GM19023 (cell line): ENCODE results near the gene WBP1L.
"Not testable (repeated sequence)": the region's sequence is repeated elsewhere in the genome, so short reads cannot be mapped to it uniquely, and the experiment has no call there.

Experiments used
- ATAC-seq: cut with Tn5 transposase; IDR thresholded peaks from one replicate; pipeline ENCODE4 v1.9.1; 2021; ENCODE audit warnings: mild to moderate bottlenecking, moderate library complexity; ENCODE audit not compliant: unreplicated experiment

WBP1L gene

GRCh38 chr10:102743588-102744373 lies at the start of gene WBP1L:
Gene WBP1L, plus strand, starts transcription at chr10:102743948. Its CDS starts 106 bp downstream, at chr10:102744054.
- ATAC-seq = peak; percentile 96

GRCh38 chr10:102695401-102695800 lies 48.3 kb upstream of the WBP1L start:
- ATAC-seq = not testable (repeated sequence)

GRCh38 chr10:102696736-102697135 lies 47.0 kb upstream of the WBP1L start:
- ATAC-seq = no peak

DNA sequence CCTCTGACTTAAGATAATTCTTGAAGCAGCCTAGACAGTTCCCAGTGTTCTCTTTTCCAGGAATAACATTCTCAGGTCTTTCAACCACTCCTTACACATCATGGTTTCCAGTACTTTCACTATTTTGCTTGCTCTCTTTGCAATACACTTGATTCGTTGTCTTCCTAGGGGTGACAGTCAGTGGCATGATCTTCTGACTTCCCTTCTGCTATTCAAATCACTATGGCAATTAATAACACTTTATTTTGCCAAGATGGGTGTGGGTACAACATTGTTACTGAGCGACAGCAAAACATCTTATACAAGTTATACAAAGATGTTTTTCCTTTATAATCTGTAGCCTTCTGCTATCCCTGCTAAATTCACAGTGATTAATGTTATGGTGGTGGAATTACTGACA lies 44.9 kb upstream of the WBP1L start:
- ATAC-seq = no peak

DNA sequence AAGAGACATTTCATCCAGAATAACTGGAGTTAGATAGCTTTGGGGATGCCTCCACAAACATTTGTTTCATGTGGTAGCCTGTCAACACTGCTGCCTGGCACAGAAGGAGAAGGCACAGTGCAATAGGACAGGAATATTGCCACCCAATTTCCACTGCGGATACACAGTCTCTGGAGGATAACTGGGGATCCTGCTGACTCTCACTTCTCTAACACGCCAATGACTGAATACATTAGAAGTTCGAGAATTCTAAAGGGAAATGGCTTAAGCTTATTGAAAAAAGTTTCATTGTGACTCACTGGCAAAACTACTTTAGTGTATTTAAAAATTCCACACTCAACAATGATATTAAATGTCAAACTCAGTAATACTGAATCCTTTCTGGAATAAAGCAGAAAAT lies 42.5 kb upstream of the WBP1L start:
- no peak for ATAC-seq

DNA sequence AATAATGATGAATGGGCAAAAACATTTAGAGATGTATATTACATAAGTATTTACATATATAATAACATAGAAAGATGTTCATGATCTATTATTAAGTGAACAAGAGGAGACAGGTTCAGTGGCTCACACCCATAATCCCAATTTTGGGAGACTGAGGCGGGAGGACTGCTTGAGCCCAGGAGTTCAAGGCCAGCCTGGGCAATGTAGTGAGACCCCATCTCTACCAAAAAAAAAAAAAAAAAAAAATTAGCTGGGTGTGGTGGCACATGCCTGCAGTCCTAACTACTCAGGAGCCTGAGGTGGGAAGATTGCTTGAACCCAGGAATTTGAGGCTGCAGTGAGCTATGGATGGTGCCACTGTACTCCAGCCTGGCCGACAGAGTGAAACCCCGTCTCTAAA lies 42.0 kb upstream of the WBP1L start:
- no peak for ATAC-seq

GRCh38 chr10:102702742-102703141 lies 41.0 kb upstream of the WBP1L start:
- ATAC-seq = no peak

DNA sequence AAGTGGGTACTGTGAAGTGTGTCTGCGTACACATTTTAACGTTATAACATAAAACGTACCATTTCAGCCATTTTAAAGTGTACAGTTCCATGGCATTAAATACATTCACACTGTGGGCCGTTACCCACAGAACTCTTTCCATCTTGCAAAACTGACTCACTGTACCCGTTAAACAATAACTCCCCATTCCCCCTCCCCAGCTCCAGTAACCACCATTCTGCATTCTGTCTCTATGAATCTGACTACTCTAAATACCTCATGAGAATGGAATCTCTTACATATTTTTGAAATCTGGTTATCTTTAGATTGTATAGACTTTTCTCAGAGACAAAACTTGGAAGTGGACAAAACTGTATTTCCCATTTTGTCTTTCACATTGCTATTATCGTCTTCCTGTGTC lies 38.8 kb upstream of the WBP1L start:
- ATAC-seq = no peak

DNA sequence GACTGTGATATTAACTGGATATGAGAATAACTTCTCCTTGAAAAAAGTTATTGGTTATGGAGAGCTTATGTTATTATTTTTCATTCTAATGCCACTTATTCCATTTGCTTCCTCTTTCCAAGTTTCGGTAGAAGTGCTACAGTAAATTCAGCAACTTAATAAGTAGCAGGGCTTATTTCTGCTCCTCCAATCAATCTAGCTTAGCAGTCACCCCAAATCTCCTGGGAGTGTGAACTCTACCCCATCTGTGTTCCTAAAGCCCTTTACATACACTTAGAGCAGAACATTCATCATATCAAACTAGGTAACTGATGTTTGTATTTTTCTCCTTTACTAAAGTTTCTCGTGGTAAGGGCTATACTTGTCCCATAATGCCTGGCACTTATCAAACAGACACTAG lies 38.2 kb upstream of the WBP1L start:
- no peak for ATAC-seq

- no peak for ATAC-seq
Measured at GRCh38 chr10:102710609-102711008, 33.1 kb upstream of the WBP1L start.

DNA sequence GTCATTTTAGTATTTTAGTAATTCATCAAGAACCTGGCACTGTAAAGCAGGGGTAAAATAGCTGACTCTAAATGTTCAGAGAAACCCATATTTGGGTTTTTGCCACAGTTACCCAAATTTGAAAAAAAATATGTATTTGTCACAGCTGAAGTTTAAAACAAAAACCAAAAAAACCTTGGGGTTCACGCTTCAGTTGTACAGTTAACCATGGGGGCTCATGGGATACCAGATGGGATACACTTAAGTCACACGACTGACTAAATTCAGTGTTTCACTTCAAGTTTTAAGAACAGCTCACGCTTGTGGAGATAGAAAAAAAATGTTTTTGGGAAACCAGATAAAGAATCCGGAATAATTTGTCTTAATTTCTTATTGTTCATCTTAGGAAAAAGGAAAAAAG lies 31.7 kb upstream of the WBP1L start:
- no peak for ATAC-seq

DNA sequence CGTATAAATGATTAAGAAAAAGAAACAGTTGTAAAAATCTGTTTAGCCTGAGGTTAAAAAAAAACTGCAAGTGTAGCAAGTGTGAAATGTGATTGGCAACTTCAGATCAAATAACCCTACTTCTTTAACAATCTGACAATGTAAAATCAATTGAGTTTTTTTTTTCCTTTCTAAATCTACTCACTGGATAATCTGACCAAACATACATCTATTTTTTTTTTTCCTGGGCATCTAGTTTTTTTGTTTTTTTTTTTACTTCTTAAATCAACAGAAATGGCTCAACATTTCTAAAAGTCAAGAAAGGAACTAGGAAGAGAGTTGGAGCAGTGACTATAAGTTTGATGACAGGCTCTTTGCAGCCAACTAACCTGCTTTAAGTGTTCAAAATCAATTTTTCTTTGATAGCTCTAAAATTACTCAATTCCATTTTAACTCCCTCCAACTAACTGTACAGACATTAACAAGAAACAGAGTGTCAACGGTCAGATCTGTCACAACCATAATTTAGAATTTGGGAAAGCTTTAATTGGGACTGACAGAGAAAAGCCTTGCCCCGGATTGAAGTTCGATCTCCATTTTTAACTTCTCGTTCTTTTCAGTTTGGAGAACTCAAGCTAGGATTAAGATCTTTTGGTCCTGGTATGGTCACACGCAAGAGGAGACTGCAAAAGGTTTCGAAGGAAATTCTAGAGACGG lies 30.8 kb upstream of the WBP1L start:
- no peak for ATAC-seq

GRCh38 chr10:102713539-102713813 lies 30.3 kb upstream of the WBP1L start:
- ATAC-seq = peak; percentile 40

GRCh38 chr10:102713814-102714620 lies 29.7 kb upstream of the WBP1L start, which contains the start of gene ARL3:
Gene ARL3, minus strand, starts transcription at chr10:102714397. Its CDS starts 122 bp downstream, at chr10:102714275.
- peak; percentile 77 for ATAC-seq

DNA sequence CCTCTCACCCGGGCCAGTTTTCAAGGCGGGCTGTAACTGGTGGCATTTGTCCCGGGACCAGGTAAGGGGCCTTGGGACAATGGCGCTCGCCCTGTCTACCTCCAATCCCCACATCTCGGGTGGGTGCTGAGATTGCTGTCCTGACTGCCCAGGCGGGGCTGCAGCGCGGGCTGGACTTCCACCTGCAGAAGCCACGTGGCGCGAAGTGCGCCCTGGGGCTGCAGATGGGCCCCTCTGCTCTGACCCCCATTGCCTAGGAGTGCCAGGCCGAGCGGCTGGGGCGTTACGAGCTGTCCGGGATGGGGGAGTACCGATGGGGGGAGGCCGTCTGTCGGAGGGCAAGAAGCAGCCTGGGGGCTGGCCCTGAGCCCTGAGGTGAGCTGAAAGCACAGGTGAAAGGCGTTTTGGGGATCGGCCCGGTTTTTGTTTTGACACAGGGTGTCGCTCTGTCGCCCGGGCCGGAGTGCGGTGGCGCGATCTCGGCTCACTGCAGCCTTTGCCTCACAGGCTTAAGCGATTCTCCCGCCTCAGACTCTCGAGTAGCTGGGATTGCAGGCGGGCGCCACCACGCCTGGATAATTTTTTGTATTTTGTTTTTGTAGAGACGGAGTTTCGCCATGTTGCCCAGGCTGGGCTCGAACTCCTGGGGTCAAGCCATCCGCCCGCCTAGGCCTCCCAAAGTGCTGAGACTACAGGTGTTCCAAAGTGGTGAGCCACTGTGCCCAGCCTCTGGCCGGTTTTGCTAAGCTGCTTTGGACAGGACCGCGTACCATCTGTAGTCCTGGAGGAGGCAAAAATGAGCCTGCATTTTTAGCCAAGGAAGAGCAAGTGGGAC lies 28.9 kb upstream of the WBP1L start, which contains the start of gene SFXN2:
TSS of gene SFXN2 (plus strand) at position 16 of the 835 bp plus-strand sequence. CDS start 12,001 bp downstream, outside the sequence.
- peak; percentile 23 for ATAC-seq

GRCh38 chr10:102715880-102716279 lies 27.9 kb upstream of the WBP1L start:
- no peak for ATAC-seq

- ATAC-seq = not testable (repeated sequence)
Measured at GRCh38 chr10:102716900-102717565, 26.7 kb upstream of the WBP1L start.

DNA sequence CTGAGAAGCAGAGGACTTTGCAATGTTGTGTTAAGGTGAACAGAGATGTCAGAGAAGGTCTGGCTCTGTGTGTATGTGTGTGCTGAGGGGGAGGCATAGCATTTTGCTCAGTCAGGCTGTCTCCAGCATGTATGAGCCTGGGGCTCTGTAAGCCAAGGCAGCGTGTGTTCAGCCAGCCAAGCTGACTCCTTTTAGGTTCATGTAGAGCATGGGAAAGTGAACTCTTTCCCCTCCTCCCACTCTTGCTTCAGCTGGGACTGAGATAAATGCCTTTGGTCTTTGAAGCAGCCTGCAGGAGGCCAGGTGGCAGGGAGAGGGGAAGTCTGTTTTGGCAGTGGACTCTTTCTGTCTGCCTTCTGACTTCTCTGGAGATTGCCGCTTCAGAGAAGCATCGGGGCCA lies 25.5 kb upstream of the WBP1L start:
- ATAC-seq = no peak

- no peak for ATAC-seq
Measured at GRCh38 chr10:102720337-102720736, 23.4 kb upstream of the WBP1L start.

- no peak for ATAC-seq
Measured at GRCh38 chr10:102720775-102721301, 22.9 kb upstream of the WBP1L start.
